DMS53 (cell line): ENCODE measurements around the gene DDX46.
"Not testable (repeated sequence)": the region's sequence is repeated elsewhere in the genome, so short reads cannot be mapped to it uniquely, and the experiment has no call there.

Experiments
- DNase-seq: peaks from one replicate; lab custom pipeline; 2025; lab: John Stamatoyannopoulos, UW

DDX46 gene, protein sequence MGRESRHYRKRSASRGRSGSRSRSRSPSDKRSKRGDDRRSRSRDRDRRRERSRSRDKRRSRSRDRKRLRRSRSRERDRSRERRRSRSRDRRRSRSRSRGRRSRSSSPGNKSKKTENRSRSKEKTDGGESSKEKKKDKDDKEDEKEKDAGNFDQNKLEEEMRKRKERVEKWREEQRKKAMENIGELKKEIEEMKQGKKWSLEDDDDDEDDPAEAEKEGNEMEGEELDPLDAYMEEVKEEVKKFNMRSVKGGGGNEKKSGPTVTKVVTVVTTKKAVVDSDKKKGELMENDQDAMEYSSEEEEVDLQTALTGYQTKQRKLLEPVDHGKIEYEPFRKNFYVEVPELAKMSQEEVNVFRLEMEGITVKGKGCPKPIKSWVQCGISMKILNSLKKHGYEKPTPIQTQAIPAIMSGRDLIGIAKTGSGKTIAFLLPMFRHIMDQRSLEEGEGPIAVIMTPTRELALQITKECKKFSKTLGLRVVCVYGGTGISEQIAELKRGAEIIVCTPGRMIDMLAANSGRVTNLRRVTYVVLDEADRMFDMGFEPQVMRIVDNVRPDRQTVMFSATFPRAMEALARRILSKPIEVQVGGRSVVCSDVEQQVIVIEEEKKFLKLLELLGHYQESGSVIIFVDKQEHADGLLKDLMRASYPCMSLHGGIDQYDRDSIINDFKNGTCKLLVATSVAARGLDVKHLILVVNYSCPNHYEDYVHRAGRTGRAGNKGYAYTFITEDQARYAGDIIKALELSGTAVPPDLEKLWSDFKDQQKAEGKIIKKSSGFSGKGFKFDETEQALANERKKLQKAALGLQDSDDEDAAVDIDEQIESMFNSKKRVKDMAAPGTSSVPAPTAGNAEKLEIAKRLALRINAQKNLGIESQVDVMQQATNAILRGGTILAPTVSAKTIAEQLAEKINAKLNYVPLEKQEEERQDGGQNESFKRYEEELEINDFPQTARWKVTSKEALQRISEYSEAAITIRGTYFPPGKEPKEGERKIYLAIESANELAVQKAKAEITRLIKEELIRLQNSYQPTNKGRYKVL

DNA sequence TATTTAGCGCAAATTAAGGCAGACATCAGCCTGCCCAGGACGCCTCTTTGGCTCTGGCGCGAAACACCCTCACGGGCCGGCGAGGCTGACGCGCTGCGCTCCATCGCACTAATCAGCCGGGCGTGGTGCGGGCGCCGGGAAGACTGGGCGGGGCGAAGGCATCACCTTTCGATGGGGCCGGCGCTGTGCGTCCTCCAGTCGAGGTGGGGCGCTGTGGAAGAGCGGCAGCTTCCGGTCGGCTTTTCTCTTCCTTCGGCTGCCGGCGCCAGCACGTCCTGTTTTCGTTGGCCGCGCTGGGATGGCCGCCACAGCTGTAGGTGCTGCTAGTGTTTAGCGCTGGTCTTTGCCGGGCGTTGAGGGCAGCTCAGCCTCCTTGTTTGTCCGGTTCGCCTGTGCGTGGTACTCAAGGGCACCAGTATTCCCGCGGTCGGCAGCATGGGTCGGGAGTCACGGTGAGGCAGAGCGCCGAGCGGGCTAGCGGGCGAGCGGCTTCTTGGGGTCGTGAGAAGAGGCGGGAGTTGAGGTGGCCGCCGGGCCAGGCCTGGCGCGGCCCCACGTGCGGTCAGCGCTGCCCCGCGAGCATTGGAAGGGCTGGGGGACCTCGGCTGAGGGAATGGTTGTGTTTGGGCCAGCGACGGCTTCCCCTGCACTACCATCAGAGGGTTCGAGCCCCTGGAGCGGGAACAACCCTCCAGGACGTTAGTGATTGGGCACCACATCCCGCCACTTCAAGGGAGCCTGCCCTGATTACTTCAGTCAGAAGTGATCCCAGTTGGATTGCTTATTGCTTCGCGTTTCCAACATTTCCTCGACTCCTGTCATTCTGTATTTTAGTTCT, at the start of gene DDX46:
TSS of gene DDX46 (plus strand) at position 276 of the 838 bp plus-strand sequence. CDS start at position 436, 160 bp downstream.
- DNase-seq, result peak; percentile 98

DNA sequence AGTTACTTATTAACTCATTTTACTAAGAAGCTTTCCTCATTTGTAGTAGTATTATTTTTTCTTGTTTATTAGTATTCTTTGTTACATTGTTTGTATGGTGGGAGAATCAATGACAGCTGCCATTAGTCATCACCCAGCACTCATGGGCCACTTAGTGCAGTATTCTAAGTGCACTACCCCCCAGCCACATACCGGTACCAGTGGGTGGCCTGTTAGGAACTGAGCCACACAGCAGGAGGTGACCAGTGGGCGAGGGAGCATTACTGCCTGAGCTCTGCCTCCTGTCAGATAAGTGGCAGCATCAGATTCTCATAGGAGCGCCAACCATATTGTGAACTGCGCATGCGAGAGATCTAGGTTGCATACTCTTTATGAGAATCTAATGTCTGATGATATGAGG, 44.5 kb upstream of the DDX46 start:
- DNase-seq, result peak; percentile 16

DNA sequence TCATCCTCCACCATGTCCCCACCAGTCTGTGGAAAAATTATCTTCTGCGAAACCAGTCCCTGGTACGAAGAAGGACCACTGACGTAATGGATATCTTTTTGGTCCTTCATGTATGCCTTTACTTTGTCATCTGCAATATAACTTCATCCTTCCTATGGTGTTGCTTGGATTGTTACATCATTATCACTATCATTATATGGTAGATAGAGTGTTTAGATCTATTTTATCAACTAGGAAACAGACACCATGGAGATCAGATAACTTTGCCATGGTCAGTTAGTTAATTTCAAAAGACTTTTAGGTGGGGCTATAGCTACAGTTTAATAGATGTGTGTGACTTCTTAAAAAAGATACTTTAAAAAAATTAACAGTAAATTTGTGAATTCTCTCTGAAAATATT, 44.0 kb upstream of the DDX46 start:
- no peak for DNase-seq

DNA sequence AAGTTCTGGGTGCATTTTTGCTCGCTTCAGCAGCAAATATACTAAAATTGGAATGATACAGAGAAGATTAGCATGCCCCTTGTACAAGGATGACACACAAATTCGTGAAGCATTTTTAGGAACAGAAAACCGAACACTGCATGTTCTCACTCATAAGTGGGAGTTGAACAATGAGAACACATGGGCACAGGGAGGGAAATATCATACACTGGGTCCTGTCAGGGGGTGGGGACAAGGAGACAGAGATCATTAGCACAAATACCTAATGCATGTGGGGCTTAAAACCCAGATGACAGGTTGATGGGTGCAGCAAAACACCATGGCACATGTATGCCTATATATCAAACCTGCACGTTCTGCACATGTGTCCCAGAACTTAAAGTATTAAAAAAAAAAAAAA, 43.1 kb upstream of the DDX46 start:
- not testable (repeated sequence) for DNase-seq

GRCh38 chr5:134724872-134725271, 33.7 kb upstream of the DDX46 start:
- DNase-seq, result no peak

DNA sequence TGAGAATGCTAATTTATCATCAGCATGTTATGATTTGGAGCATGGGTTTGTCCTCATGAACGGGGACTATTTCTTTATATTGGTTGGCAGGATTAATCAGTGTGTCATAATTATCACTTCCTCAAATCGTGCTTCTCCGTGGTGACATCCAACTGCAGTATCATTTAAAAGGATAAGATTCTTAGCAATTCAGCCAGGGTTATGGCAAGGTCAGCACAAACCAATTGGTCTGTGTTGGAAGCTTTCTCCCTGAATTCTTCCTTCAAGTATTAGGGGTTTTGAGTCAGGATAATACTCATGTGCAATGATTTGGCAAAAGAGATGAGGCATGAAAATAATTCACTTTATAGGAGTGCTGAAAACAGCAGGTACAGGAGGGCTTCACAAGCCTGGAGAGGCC, 25.8 kb upstream of the DDX46 start:
- no peak for DNase-seq

DNA sequence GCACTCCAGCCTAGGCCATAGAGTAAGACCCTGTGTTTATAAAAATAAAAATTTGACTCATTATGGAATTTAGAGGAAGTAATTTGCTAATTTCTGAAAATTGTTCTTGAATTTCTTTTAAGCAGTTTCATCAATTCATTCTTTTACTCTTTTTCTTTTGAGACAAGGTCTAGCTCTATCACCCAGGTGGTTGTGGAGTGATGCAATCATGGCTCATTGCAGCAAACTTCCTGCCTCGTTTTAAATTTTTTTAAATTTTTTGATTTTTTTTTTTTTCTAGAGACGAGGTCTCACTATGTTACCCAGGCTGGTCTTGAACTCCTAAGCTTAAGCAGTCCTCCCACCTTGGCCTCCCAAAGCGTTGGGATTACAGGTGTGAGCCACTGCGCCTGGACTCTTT, 23.3 kb upstream of the DDX46 start:
- no peak for DNase-seq

DNA sequence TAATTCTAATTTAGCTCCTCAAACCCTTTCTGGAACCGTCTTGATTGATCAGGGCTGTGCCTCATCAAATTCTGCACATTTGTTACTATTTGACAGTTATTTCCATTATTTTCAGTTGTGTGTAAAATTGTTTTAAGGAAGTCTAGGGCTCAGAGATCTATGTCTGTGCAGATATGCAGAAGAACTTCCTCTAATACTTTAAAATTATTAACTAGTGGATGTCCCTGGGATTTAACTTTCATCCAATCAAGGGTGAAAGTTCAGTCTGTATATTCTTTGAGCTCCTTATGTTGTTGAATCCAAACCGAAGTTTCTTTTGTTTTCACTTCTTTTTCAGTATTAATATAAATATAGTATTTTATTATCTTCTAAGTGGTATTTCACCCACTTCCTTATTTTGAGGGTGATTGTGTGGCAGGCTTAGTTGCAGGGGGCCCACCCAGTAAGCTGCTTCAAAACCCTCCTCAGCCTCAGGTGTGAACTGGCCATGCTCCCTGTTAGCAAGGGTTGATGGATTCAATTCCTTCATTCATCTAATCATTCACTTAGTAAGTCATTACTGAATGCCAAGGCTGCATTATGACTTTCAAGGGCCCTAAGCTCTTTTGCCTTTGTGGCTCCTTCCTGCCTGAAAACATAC, 22.3 kb upstream of the DDX46 start:
- peak; percentile 8 for DNase-seq

GRCh38 chr5:134738133-134738962, 20.2 kb upstream of the DDX46 start, which contains the start of gene CAMLG:
Gene CAMLG (plus strand): TSS chr5:134738548. CDS start chr5:134738621, 73 bp downstream.
- peak; percentile 99 for DNase-seq

- peak; percentile 75 for DNase-seq
Measured at GRCh38 chr5:134738963-134739661, 19.5 kb upstream of the DDX46 start.

DNA sequence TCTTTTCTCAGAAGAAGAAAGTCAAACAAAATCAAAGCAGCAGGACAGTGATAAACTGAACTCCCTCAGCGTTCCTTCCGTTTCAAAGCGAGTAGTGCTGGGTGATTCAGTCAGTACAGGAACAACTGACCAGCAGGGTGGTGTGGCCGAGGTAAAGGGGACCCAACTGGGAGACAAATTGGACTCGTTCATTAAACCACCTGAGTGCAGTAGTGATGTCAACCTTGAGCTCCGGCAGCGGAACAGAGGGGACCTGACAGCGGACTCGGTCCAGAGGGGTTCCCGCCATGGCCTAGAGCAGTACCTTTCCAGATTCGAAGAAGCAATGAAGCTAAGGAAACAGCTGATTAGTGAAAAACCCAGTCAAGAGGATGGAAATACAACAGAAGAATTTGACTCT, 17.5 kb upstream of the DDX46 start:
- DNase-seq, result no peak

GRCh38 chr5:134742134-134742533, 16.4 kb upstream of the DDX46 start:
- no peak for DNase-seq

GRCh38 chr5:134749415-134749814, 9.2 kb upstream of the DDX46 start:
- no peak for DNase-seq

- DNase-seq, result no peak
Measured at GRCh38 chr5:134758176-134758503, 439 bp upstream of the DDX46 start.

- DNase-seq, result not testable (repeated sequence)
Measured at GRCh38 chr5:134767528-134768291, 9.1 kb downstream of the DDX46 start.

GRCh38 chr5:134769206-134769605, 10.6 kb downstream of the DDX46 start:
- no peak for DNase-seq

GRCh38 chr5:134772461-134773125, 14.0 kb downstream of the DDX46 start:
- no peak for DNase-seq

- no peak for DNase-seq
Measured at GRCh38 chr5:134777366-134777765, 18.8 kb downstream of the DDX46 start.
